SK-N-SH treated with all-trans-retinoic acid at 6 μM for 48 hours (cell line): ENCODE results near the gene TTYH3.

Experiments used
- ATAC-seq: fragments of 200-7000 bp; cut with Tn5 transposase; 3 replicates; pipeline ENCODE4 v1.9.1; 2020; ENCODE audit warnings: mild to moderate bottlenecking, moderate library complexity
- ARNTL ChIP-seq: fragments of 450-650 bp; formaldehyde crosslinking; IDR thresholded peaks from 2 replicates; pipeline ENCODE4 v1.5.0; 2020; ENCODE audit warnings: low read depth, mild to moderate bottlenecking, moderate library complexity, borderline replicate concordance
- BACH2 ChIP-seq: fragments of 250-450 bp; sonication (Bioruptor Pico); IDR thresholded peaks from 2 replicates; pipeline ENCODE4 v1.9.0; 2021; ENCODE audit warnings: mild to moderate bottlenecking, borderline replicate concordance
- CSDC2 ChIP-seq: fragments of 250-450 bp; sonication (Bioruptor Pico); IDR thresholded peaks from 2 replicates; pipeline ENCODE4 v1.5.0; 2020; ENCODE audit warnings: mild to moderate bottlenecking, moderate library complexity
- ESRRG ChIP-seq: fragments of 250-450 bp; sonication (Bioruptor Pico); IDR thresholded peaks from 2 replicates; pipeline ENCODE4 v1.6.1; 2021; ENCODE audit warnings: mild to moderate bottlenecking
- GLIS3 ChIP-seq: fragments of 250-450 bp; sonication (Bioruptor Pico); IDR thresholded peaks from 2 replicates; pipeline ENCODE4 v1.5.0; 2020; ENCODE audit warnings: mild to moderate bottlenecking, moderate library complexity
- ISL1 ChIP-seq: fragments of 250-450 bp; sonication (Bioruptor Pico); IDR thresholded peaks from 2 replicates; pipeline ENCODE4 v2.1.2; 2022; ENCODE audit warnings: mild to moderate bottlenecking, moderate library complexity
- OSR1 ChIP-seq: fragments of 250-450 bp; sonication (Bioruptor Pico); IDR thresholded peaks from 2 replicates; pipeline ENCODE4 v1.8.0; 2022; ENCODE audit warnings: moderate library complexity, mild to moderate bottlenecking, inconsistent platforms
- PPARA ChIP-seq: fragments of 250-450 bp; sonication (Bioruptor Pico); IDR thresholded peaks from 2 replicates; pipeline ENCODE4 v1.5.0; 2020; ENCODE audit warnings: mild to moderate bottlenecking, borderline replicate concordance
- RARB ChIP-seq: fragments of 250-450 bp; sonication (Bioruptor Pico); IDR thresholded peaks from 2 replicates; pipeline ENCODE4 v1.8.0; 2021; ENCODE audit warnings: mild to moderate bottlenecking, moderate library complexity
- SNAI2 ChIP-seq: fragments of 250-450 bp; sonication (Bioruptor Pico); IDR thresholded peaks from 2 replicates; pipeline ENCODE4 v1.5.0; 2020; ENCODE audit warnings: mild to moderate bottlenecking, moderate library complexity
- TCF4 ChIP-seq: fragments of 250-450 bp; sonication (Bioruptor Pico); IDR thresholded peaks from 2 replicates; pipeline ENCODE4 v1.8.0; 2021; ENCODE audit warnings: mild to moderate bottlenecking, moderate library complexity, borderline replicate concordance
- TOX ChIP-seq: fragments of 250-450 bp; sonication (Bioruptor Pico); IDR thresholded peaks from 2 replicates; pipeline ENCODE4 v1.8.0; 2021; ENCODE audit warnings: mild to moderate bottlenecking, moderate library complexity, borderline replicate concordance
- ZC3H10 ChIP-seq: fragments of 250-450 bp; sonication (Bioruptor Pico); IDR thresholded peaks from 2 replicates; pipeline ENCODE4 v1.5.1; 2021; ENCODE audit warnings: mild to moderate bottlenecking, moderate library complexity
- ZFP3 ChIP-seq: fragments of 250-450 bp; sonication (Bioruptor Pico); IDR thresholded peaks from 2 replicates; pipeline ENCODE4 v1.5.0; 2020; ENCODE audit warnings: mild to moderate bottlenecking, moderate library complexity
- ZFP30 ChIP-seq: fragments of 450-650 bp; formaldehyde crosslinking; IDR thresholded peaks from 2 replicates; pipeline ENCODE4 v1.5.0; 2022; ENCODE audit warnings: mild to moderate bottlenecking, moderate library complexity
- ZNF565 ChIP-seq: fragments of 450-650 bp; formaldehyde crosslinking; conservative IDR thresholded peaks from 2 replicates; pipeline ENCODE4 v1.5.0; 2020; ENCODE audit warnings: low read depth, mild to moderate bottlenecking, moderate library complexity
- ZNF70 ChIP-seq: fragments of 450-650 bp; formaldehyde crosslinking; IDR thresholded peaks from 2 replicates; pipeline ENCODE4 v1.5.0; 2020; ENCODE audit warnings: mild to moderate bottlenecking, moderate library complexity
- ZNF8 ChIP-seq: fragments of 450-650 bp; formaldehyde crosslinking; IDR thresholded peaks from 2 replicates; pipeline ENCODE4 v1.5.0; 2020; ENCODE audit warnings: mild to moderate bottlenecking, moderate library complexity
- TF ChIP-seq, protein P1 (sequence below): fragments of 250-450 bp; sonication (Bioruptor Pico); IDR thresholded peaks from 2 replicates; pipeline ENCODE4 v1.5.0; 2020; ENCODE audit warnings: mild to moderate bottlenecking, moderate library complexity
- TF ChIP-seq, protein P2 (sequence below): fragments of 250-450 bp; sonication (Bioruptor Pico); IDR thresholded peaks from 2 replicates; pipeline ENCODE4 v1.5.1; 2021; ENCODE audit warnings: mild to moderate bottlenecking, moderate library complexity
- TF ChIP-seq, protein P3 (sequence below): fragments of 250-450 bp; sonication (Bioruptor Pico); IDR thresholded peaks from 2 replicates; pipeline ENCODE4 v1.8.0; 2020; ENCODE audit warnings: mild to moderate bottlenecking, moderate library complexity, borderline replicate concordance
- TF ChIP-seq, protein P4 (sequence below): fragments of 250-450 bp; sonication (Bioruptor Pico); IDR thresholded peaks from 2 replicates; pipeline ENCODE4 v1.5.1; 2020; ENCODE audit warnings: low read depth, mild to moderate bottlenecking, moderate library complexity

Gene TTYH3

DNA sequence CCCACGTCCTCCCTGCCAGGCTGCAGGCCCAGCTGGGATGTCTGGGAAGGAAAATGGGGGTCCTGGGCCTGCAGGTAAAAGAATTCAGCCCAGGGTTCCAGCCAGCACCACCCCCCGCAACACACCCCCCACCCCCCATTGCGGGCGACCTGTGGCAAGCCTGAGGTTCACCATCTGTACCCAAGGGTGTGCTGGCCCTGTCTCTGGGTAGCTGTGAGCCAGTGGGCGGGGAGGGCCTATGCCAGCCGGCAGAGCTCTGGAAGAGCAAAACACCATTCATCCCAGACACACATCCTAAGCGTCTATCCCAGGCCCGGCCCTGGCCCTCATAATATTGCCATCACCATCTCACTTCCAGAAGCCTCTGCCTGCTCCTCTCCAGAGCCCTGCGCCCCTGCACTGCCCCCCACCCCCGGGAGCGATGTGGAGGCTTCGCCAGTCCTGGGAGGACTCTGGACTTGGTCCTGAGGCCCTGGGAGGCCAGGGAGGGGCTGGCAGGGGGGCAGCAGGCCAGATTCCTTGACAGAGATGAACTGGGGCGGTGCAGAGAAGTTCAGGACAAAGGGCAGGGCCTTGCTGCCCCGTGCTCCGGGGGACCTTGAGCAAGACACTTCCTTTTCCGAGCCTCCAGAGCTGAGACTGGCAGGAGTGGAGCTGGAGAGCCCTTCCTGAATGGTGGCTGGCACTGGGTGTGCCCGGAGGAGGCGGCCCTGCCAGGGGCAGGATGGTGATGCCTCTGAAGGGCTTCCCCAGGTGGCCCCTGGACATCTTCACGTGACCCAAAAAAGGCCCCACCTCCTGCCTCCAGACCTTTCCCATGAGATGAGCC lies 8.7 kb upstream of the TTYH3 start:
- no peak for ATAC-seq
- TF ChIP-seq ZNF565 (CRISPR knock-in tag) (no peak), PPARA (CRISPR knock-in tag) (no peak), ZC3H10 (no peak), ZFP30 (CRISPR knock-in tag) (no peak), RARB (CRISPR knock-in tag) (no peak), TCF4 (CRISPR knock-in tag) (no peak), ESRRG (CRISPR knock-in tag) (no peak), OSR1 (no peak), ARNTL (CRISPR knock-in tag) (no peak), ISL1 (CRISPR knock-in tag) (no peak), GLIS3 (CRISPR knock-in tag) (no peak), BACH2 (CRISPR knock-in tag) (no peak), ZFP3 (CRISPR knock-in tag) (no peak), ZNF8 (CRISPR knock-in tag) (no peak)
- TF ChIP-seq, protein P1, sequence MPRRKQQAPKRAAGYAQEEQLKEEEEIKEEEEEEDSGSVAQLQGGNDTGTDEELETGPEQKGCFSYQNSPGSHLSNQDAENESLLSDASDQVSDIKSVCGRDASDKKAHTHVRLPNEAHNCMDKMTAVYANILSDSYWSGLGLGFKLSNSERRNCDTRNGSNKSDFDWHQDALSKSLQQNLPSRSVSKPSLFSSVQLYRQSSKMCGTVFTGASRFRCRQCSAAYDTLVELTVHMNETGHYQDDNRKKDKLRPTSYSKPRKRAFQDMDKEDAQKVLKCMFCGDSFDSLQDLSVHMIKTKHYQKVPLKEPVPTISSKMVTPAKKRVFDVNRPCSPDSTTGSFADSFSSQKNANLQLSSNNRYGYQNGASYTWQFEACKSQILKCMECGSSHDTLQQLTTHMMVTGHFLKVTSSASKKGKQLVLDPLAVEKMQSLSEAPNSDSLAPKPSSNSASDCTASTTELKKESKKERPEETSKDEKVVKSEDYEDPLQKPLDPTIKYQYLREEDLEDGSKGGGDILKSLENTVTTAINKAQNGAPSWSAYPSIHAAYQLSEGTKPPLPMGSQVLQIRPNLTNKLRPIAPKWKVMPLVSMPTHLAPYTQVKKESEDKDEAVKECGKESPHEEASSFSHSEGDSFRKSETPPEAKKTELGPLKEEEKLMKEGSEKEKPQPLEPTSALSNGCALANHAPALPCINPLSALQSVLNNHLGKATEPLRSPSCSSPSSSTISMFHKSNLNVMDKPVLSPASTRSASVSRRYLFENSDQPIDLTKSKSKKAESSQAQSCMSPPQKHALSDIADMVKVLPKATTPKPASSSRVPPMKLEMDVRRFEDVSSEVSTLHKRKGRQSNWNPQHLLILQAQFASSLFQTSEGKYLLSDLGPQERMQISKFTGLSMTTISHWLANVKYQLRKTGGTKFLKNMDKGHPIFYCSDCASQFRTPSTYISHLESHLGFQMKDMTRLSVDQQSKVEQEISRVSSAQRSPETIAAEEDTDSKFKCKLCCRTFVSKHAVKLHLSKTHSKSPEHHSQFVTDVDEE (CRISPR knock-in tag), result no peak
- TF ChIP-seq, protein P2, sequence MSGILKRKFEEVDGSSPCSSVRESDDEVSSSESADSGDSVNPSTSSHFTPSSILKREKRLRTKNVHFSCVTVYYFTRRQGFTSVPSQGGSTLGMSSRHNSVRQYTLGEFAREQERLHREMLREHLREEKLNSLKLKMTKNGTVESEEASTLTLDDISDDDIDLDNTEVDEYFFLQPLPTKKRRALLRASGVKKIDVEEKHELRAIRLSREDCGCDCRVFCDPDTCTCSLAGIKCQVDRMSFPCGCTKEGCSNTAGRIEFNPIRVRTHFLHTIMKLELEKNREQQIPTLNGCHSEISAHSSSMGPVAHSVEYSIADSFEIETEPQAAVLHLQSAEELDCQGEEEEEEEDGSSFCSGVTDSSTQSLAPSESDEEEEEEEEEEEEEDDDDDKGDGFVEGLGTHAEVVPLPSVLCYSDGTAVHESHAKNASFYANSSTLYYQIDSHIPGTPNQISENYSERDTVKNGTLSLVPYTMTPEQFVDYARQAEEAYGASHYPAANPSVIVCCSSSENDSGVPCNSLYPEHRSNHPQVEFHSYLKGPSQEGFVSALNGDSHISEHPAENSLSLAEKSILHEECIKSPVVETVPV (CRISPR knock-in tag), result no peak
- TF ChIP-seq, protein P3, sequence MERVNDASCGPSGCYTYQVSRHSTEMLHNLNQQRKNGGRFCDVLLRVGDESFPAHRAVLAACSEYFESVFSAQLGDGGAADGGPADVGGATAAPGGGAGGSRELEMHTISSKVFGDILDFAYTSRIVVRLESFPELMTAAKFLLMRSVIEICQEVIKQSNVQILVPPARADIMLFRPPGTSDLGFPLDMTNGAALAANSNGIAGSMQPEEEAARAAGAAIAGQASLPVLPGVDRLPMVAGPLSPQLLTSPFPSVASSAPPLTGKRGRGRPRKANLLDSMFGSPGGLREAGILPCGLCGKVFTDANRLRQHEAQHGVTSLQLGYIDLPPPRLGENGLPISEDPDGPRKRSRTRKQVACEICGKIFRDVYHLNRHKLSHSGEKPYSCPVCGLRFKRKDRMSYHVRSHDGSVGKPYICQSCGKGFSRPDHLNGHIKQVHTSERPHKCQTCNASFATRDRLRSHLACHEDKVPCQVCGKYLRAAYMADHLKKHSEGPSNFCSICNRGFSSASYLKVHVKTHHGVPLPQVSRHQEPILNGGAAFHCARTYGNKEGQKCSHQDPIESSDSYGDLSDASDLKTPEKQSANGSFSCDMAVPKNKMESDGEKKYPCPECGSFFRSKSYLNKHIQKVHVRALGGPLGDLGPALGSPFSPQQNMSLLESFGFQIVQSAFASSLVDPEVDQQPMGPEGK, result no peak
- TF ChIP-seq, protein P4, sequence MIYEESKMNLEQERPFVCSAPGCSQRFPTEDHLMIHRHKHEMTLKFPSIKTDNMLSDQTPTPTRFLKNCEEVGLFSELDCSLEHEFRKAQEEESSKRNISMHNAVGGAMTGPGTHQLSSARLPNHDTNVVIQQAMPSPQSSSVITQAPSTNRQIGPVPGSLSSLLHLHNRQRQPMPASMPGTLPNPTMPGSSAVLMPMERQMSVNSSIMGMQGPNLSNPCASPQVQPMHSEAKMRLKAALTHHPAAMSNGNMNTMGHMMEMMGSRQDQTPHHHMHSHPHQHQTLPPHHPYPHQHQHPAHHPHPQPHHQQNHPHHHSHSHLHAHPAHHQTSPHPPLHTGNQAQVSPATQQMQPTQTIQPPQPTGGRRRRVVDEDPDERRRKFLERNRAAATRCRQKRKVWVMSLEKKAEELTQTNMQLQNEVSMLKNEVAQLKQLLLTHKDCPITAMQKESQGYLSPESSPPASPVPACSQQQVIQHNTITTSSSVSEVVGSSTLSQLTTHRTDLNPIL, result no peak
- TF ChIP-seq, all 23 proteins: peak for 0

DNA sequence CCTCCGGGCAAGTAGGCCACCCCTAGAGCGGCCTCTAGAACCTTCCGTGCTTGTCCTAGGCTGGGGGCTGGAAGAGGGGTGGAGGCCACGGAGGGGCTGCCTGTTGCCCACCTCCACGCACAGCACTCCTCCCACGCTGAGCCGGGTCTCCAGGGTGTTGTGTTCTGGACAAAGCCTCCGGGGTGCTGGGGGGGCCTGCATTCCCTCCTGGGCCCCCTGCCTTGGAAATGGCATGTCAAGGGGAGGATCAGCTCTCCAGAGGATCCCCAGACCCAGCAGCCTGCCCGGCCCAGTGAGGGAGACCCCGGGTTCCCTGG lies 8.1 kb upstream of the TTYH3 start:
- ATAC-seq, result no peak
- TF ChIP-seq, protein P4, result no peak

DNA sequence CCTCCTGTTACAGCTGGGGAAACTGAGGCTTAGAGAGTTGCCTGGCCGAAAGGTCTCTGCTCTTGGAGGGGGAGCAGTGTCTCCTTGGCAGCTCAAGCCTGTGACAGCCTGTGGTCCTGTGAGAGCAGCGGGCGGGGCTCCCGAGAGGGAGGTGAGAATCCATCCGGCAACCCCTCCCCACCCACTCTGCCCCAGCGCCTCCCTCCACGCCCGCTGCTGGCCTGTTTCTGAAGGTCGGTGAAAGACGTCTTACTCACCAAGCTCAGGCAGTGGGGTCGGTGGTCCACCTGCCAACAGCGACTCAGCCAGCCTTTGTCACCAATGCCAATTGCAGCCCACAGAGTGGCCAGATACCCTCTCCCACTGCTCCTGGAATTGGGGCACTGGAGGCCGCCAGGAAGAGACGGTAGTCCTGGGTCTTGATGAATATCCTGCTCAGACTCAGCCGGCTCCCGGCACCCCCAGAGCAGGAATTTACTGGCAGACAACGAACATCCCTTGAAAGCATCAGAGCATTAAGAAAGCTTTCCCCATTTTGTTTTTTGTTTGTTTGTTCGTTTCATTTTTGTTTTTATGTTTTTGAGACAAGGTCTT lies 7.4 kb upstream of the TTYH3 start:
- TF ChIP-seq SNAI2 (CRISPR knock-in tag) (no peak), CSDC2 (CRISPR knock-in tag) (no peak), ZNF565 (CRISPR knock-in tag) (no peak), ARNTL (CRISPR knock-in tag) (no peak), TOX (CRISPR knock-in tag) (no peak), ISL1 (CRISPR knock-in tag) (no peak), ZNF70 (CRISPR knock-in tag) (no peak), ESRRG (CRISPR knock-in tag) (no peak), RARB (CRISPR knock-in tag) (no peak), ZFP3 (CRISPR knock-in tag) (no peak), PPARA (CRISPR knock-in tag) (no peak), ZNF8 (CRISPR knock-in tag) (no peak), GLIS3 (CRISPR knock-in tag) (no peak), TCF4 (CRISPR knock-in tag) (no peak), BACH2 (CRISPR knock-in tag) (no peak), ZFP30 (CRISPR knock-in tag) (no peak)
- TF ChIP-seq, protein P2 (CRISPR knock-in tag), result no peak
- TF ChIP-seq, protein P1 (CRISPR knock-in tag), result no peak
- ATAC-seq, result no peak
